Fibroblast of skin of scalp (primary cell): Measurements from ENCODE around the gene TOMM70. TPM values are rescaled to one million over a fixed set of nuclear protein-coding genes. Genes with fewer than 3 reads are reported as not detected.
"Not testable (repeated sequence)": the region's sequence is repeated elsewhere in the genome, so short reads cannot be mapped to it uniquely, and the experiment has no call there.

Experiments
- DNase-seq: peaks from one replicate; pipeline ENCODE4 v3.0.0-alpha.2; 2013
- polyA plus RNA-seq, 2 experiments: library from polyadenylated mRNA; unstranded; fragments of 120-200 nt; gene quantifications; one replicate each; pipeline ENCODE4 v1.2.1, GENCODE V29; 2013; ENCODE audit not compliant: insufficient read length in 2 of 2

TOMM70 gene
- polyA plus RNA-seq (2013, experiment 1 of 2; ENCODE audit: insufficient read length): 40.4 TPM
- polyA plus RNA-seq (2013, experiment 2 of 2; ENCODE audit: insufficient read length): 43.1 TPM

GRCh38 chr3:100400780-100401673, at the start of gene TOMM70, which contains the start of gene LNP1:
TOMM70 (minus strand) TSS chr3:100401089; CDS start chr3:100400949, 140 bp downstream.
LNP1 (plus strand) TSS chr3:100401539; CDS start chr3:100429730, 28,191 bp downstream.
- peak; percentile 97 for DNase-seq

DNA sequence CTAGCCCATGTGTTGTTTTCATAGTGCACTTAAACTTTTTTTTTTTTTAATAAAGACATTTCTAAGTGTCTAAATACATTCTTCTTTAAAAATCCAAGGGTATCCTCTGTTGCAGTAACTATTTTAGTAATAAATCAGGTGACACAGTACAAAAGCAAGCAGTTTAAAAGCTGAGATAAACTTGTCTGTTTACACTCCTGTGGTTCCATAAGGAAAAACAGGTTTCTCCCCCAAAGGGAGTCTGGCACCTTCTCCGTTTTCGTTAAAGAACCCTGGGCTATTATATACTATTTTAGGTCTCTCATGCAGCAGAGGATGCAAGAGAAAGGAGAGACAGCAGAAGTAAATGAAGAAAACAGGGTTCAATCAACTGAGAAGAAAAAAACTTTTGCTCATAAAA, 48.3 kb upstream of the TOMM70 start:
- DNase-seq: no peak

- no peak for DNase-seq
These were observed 47.2 kb upstream of the TOMM70 start for GRCh38 chr3:100448079-100448478.

- not testable (repeated sequence) for DNase-seq
These were observed 46.2 kb upstream of the TOMM70 start for GRCh38 chr3:100447067-100447466.

- no peak for DNase-seq
These were observed 42.8 kb upstream of the TOMM70 start for GRCh38 chr3:100443690-100444089.

DNA sequence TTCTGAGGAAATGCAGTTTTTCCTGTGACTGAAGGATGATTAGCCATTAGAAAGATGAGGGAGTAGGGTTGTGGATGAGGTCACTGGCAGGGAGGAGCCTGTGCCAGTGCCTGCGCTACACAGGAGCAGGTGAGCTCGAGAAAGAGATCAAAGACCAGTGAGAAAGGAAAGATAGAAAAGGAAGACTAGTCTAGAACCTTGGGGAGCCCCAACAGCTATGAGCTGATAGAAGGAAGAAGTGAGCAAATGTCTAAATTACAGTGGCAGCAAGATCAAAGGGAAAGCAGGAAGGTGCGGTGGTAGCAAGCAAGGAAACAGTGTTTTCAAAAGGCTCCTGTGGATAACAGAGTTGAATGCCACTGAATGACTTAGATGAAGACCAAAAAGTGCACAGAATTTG, 40.0 kb upstream of the TOMM70 start:
- no peak for DNase-seq

DNA sequence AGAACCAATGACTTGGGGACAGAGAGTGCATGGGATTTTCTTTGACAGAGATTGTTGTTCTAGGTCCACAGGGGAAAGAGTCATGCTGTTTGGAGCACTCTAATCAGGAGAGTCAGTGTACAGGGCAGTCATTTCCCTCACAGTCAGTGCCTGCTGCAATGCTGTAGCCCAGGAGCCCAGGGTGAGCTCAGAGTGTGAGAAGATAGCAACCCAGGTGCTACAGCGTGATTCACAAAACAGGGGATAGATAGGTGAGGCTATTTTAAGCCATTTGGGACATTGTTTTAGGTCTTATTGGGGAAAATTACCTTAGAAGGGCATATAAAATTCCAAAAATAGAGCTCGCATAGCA, 37.7 kb upstream of the TOMM70 start:
- DNase-seq: no peak

DNA sequence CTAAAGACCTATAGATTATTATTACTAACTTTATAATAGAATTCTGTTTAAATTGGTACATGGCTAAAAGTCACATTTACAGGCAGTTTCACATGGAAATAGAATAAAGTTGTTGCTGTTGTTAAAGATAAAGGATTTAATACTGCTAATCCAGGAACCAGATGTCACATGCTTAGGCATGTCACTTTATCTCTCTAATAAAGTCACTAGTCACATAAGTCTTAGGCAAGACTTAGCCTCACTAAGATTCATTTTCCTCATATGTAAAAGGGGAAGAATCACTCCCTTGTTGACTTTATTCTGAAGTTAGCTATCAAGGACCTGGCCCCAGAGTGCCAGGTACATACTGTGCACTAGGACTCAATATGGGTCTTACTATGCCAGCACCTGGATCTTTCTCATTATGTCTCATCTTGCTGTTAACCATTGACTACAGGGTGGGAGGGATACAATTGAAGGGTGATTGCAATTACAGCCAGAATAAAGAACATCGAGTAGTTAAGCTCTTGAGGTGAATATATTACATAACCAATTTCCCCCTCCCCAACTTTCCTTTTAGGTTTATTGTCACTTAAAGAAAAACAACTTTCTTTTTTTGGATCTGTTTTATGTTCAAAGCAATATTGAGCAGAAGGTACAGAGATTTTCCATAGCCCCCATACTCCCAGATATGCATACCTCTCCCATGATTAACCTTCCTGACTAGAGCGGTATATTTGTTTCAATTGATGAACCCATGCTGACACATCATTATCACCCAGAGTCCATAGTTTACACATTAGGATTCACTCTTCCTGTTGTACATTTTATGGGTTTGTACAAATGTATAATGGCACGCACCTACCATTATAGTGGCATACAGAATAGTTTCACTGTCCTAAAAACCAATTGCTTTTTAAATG, 37.1 kb upstream of the TOMM70 start:
- no peak for DNase-seq

DNA sequence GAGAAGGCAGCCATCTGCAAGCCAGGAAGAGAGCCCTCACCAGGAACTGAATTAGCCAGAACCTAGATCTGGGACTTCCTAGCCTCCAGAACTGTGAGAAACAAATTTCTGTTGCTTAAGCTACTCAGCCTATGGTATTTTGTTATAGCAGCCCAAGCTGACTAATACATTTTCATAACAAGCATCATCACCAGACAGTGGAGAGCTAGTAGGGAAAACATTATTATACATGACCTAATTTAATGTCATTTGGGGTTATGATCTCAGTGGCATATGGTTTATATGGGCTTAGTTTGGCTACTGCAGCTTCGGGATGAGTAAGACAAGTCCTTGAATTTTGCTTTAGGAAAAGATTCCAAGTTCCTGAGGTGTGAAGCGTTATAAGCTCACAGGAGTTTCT, 36.1 kb upstream of the TOMM70 start:
- DNase-seq: peak; percentile 8

- DNase-seq: no peak
These were observed 28.4 kb upstream of the TOMM70 start for GRCh38 chr3:100429187-100429716.

DNA sequence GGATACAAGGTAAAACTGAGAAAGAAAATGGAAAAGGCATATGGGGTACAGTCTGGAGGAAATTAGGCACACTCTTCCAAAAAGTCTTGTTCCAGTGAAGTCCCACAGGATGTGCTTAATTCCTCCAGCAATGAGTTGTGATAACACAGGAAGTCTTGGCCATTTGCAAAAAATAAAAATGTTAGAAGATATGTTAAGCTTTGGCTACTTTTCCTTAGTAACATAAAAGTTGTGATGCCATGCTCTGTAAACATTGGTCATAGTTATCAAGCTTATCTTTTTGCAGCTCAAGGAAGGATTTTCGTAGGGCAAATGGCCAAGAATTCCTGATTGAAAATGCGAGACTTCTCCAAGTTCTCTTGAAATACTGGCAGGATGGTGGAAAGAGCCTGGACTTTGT, 26.8 kb upstream of the TOMM70 start:
- DNase-seq: peak; percentile 11

GRCh38 chr3:100426067-100426682, 25.3 kb upstream of the TOMM70 start:
- no peak for DNase-seq

DNA sequence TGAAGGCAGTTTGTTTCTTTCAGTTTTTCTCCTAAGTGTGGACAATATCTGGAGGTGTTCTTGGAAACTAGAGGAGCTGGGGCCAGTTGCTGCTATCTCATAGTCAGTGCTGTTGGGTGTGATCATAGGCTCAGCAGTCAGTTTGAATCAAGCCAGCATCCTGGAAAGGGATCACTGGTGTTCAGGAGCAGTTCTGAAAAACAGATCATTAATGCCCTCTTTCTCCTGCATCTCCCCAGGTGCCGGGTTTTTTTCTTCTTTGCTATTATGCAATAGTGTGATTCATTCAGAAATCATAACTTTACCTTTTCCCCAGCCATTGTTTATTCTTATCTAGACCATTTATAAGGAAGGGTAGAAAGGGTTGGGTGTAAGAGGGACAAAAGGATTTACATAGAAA, 24.4 kb upstream of the TOMM70 start:
- no peak for DNase-seq

DNA sequence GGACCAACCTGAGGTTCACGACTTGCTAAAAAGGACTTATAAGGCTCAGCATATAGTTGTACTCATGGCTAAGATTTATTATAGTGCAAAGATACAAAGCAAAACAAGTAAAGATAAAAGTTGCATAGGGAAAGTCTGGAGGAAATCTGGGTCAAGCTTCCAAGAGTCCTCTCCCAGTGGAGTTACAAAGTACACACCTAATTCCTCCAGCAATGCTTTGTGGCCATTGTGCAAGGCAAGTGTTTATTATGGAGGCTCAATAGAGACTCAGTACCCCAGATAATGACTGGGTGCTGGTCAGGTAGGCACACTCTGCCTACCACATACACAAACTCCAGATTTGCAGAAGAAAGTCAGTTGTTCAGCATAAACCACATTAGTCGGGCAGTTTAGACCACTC, 23.4 kb upstream of the TOMM70 start:
- DNase-seq: no peak

DNA sequence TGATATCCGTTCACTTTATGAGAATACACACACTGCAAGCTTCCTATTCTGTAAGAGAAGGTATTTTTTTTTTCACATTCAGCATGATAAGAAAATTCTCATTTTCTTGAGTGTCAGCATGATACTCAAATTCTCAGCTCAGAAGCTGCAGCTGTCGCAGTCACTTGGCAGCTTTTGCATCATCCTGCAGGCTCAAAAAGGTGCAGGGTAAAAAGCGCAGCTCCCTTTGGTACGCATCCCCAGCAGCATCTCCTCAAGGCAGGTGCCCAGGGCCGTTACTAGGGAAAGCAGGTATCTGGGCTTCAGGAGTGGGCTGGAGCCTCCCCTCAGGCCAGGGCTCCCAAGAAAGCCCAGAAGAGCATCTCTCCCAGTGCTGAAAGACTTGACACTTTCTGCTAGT, 22.7 kb upstream of the TOMM70 start:
- no peak for DNase-seq

DNA sequence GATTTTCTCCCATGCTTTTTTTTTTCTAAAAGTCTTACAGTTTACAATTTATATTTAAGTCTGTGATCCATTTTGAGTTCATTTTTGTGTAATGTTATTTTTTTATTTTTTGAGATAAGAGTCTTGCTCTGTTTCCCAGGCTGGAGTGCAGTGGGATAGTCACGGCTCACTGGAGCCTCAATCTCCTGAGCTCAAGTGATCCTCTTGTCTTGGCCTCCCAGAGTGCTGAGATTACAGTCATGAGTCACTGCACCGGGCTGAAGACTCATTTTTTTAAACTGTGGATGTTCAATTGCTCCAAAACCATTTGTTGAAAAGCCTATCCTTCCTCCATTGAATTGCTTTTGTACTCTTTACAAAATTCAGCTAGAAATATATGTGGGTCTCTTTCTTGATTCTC, 20.0 kb upstream of the TOMM70 start:
- no peak for DNase-seq

DNA sequence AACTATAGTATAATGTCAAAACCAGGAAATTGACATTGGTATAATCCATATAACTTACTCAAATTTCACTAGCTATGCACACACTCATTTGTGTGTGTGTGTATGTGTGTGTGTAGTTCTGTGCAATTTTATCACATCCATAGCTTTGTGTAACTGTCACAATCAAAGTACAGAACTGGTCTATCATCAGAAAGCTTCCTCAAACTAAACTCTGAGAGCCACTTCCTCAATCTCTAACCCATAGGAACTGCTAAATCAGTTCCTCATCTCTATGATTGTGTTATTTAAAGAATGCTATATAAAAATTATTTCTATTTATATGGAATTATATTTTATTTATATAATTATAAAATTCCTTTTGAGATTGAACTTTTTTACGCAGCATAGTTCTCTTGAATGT, 18.5 kb upstream of the TOMM70 start:
- DNase-seq: no peak

DNA sequence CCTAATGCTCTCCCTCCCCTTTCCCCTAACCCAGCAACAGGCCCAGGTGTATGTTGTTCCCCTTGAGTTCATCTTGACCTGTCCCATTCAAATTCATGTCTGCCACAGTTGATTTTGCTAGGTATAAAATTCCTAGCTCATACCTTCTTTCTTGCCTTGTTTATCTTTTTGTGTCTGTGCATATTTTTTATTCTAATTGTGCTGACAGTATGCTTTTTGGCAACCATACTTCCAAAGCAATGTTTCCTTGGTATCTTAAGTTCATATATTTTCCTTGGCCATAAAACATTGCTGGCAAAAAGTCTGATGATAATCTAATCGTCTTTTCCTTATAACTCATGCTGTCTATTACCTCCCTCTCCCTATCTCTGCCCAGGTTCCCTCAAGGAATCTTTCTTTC, 16.0 kb upstream of the TOMM70 start:
- DNase-seq: no peak

DNA sequence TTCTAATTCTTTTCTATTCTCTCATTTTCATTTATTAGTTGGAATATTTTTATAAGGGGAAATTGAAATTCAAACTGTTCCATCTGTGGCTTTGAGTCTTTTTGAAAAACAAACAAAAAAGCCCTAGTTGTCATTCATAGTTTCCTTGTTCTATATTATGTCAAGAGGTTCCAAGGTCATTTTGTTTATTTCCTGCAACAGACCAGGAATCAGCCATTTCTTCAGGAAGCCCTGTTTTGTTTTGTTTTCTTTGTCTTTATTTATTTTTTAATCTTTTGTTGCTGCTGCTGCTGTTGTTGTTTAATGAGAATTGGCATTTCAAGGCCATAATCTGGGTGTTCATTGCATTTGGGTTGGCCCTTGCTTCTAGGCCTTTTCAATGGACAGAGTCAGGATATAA, 15.3 kb upstream of the TOMM70 start:
- DNase-seq: no peak

DNA sequence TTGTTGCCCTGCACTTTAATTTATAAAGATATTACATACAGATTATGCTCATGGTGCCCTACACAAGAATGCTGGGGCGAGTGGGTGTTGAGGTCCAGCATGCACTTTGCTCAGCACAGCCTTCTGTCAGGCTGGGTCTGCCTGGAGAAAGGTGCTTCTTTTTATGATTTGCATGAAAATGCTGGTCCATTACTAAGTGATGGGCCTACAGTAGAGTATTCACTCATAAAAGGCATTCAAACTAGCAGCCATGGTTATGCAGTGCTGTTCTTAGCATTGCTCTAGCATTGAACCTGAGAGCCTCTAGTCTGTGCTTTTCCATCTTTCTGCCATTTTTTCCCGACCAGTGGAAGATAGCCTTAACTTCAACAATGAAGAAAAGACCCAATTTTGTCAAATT, 12.7 kb upstream of the TOMM70 start:
- no peak for DNase-seq

DNA sequence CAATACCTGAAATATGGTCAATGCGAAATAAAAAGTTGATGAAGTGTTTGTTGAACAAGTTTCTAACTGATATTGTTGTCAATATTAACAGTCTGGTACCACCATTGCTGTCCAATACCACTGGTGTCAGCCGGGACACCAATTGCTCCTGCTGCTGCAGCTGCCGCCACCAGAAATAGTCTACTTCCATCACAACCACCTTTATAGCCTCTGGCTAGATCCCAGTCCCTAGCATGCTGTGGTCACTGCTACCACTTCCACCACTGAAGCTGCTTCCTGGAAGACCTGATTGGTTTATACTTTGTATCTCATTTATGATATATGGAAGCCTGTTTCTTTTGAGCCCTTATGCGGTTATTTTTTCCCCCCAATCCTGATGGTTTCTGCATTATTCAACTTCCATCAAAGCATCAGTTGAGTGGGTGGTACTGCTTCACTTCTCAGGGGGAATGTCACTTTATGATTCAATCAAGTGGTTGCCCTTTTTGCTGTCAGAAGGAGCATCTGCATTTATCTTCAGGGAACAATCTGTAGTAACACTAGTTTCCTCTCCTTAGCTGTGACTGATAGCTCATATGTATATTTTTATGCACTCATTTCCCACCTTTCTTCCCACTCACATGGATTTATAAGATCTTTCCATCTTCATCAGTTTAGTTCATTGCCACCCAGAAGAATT, 12.2 kb upstream of the TOMM70 start:
- no peak for DNase-seq
